ENCODE measurements around the gene MTX1. TPM values are rescaled to one million over a fixed set of nuclear protein-coding genes. Genes with fewer than 3 reads are reported as not detected.
"Not testable (repeated sequence)": the region's sequence is repeated elsewhere in the genome, so short reads cannot be mapped to it uniquely, and the experiment has no call there.

Gene MTX1
- total RNA-seq, 1 experiment from 2014 or later: 85.8 TPM

GRCh38 chr1:155207806-155208540 is 522 bp upstream of the MTX1 start, which contains the start of gene THBS3:
TSS of gene THBS3 (minus strand) at chr1:155207897. CDS start at chr1:155207876, 21 bp downstream.
- peak; percentile 48 for DNase-seq (ENCODE audit: low spot score)

- DNase-seq (ENCODE audit: low spot score): no peak
These were observed 822 bp downstream of the MTX1 start for GRCh38 chr1:155209312-155209721.

DNA sequence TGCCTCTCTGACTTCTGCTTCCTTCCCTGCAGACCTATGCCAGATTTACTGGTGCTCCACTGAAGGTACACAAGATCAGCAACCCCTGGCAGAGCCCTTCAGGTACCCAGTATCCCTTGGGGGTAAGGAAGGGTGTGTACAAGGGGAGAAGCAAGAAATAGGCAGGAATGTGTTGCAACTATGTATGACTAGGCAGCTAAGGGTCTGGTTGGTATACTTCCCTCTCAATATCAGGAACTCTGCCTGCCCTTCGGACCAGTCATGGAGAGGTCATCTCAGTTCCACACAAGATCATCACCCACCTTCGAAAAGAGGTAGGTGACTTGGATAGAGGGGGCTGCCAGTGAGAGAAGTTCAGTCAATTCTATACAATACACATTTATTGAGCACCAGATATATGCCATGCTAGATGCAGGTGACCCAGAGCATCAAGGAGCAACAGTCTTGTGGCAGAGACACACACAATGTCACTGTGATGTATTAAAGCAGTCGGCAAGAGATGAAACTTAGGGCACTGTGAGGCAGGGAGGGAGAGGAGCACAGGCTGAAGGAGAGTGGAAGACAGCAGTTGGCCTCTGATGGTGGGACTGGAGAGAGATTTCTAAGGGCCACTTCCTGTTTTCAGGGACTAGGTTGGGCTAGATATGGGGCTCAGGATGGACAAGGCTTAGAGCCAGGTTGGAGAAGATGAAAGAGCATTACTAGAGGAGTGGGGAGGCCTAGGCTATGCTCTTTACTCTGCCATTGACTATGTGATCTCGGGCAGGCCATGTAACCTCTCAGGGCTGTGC is 2.0 kb downstream of the MTX1 start:
- no peak for DNase-seq (ENCODE audit: low spot score)

DNA sequence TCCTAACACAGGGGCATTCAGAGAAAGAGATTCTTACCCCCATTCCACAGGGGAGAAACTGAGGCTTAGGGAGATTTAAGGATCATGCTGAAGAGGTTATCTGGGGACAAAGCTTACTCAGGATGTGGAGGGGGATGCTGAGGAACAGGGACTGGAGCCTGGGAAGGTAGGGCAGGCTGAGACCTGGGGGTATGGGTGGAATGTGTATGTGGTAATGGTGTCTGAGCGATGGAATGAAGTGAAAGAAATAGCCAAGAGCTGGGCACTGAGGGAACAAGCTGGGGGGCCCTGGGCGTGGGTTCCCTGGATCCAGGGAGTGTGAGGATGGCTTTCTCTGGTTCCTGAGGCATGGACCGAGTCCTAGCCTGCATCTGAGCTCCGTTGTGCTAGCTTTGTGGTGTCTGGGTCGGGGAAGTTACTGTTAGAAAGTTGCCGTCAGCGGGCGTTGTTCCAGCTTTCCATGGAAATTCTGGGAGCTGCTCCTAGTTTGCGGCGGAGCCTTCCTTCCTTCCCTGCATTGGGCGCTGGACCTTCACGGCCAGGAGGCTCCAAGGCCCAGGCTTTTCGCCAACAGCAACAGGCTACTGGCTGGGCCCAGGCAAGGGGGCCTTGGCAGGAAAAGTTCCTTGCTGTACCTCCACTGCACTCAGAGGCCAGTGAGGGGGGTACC is 3.0 kb downstream of the MTX1 start:
- DNase-seq (ENCODE audit: low spot score): not testable (repeated sequence)

- not testable (repeated sequence) for DNase-seq (ENCODE audit: low spot score)
These were observed 3.6 kb downstream of the MTX1 start for GRCh38 chr1:155212051-155212440.

GRCh38 chr1:155214702-155215101 is 6.2 kb downstream of the MTX1 start:
- not testable (repeated sequence) for DNase-seq (ENCODE audit: low spot score)

DNA sequence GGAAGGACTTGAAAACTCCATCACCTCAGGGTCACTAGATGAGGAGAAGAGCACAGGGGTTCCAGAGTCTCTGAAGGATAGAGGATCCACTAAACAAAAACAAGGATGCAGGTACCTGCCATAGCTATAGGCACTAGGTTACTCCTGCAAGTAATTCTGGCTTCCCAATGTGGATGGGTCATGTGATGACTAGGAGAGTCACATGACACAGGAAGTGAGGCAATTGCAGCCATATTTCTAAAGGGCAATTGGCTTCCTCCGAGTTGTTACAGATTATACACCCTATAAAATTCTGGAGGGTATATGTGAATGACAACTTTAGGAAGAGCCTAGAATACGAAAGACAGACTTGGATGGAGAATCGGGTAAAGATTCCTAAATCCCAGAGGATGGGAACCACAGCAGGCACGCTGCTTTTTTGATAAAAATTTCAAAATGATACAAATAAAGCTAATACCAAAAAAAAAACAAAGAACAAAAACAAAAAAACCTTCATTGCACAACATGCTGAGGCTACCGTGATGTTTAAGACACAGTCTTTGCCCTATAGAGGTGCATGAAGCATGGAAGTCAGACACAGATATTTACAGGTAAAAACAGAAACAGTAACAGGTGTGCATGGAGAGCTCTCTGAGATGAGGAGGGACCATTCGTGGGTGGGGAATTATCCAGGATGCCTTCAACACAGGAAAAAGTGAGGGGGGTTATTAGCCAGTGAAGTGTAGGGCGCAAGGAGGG is 10.5 kb downstream of the MTX1 start:
- DNase-seq (ENCODE audit: low spot score): peak; percentile 82

- no peak for DNase-seq (ENCODE audit: low spot score)
These were observed 11.1 kb downstream of the MTX1 start for GRCh38 chr1:155219592-155220031.

DNA sequence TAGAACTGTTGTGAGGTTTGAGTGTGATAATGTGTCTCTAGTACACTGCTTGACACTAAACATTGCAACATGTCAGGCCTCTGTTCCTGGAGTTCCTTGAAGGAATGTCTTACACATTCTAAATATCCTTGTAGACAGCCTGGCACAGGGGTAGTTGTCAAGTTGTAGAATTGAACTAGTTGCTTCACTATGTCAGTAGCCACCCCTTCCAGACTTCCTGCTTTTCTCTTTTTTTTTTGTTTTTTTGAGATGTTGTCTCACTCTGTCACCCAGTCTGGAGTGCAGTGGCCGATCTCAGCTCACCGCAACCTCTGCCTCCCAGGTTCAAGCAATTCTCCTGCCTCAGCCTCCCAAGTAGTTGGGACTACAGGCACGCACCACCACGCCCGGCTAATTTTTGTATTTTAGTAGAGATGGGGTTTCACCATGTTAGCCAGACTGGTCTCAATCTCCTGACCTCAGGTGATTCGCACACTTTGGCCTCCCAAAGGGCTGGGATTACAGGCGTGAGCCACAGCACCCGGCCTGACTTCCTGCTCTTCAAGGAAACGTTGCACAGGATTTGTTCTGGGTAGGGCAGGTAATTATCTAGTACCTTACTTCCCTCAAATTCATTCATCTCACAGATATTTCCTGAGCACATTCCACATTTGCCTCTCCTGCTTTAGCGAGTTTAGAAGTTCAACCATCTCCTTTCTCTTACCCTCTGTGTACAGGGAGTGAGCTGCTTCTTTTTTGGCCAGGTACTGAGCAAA is 11.9 kb downstream of the MTX1 start:
- DNase-seq (ENCODE audit: low spot score): not testable (repeated sequence)

GRCh38 chr1:155223047-155223446 is 14.6 kb downstream of the MTX1 start:
- DNase-seq (ENCODE audit: low spot score): no peak

- DNase-seq (ENCODE audit: low spot score): not testable (repeated sequence)
These were observed 16.9 kb downstream of the MTX1 start for GRCh38 chr1:155225404-155225759.

- peak; percentile 88 for DNase-seq (ENCODE audit: low spot score)
These were observed 17.9 kb downstream of the MTX1 start for GRCh38 chr1:155226188-155226909.

DNA sequence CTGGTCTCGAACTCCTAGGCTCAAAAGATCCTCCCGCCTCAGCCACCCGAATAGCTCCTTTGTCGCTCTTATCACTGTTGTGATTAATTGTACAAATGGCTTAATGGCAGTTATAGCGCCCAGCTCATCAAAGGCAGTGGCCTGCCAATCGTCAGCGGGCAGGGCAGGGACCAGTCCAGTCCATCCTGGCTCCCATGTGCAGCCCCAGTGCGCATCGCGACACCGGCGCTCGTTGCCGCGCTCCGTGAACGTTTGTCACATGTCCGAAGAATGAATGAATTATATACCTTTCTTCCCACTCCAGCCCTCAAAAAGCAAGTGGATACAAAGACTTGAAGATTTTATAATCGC is 18.4 kb downstream of the MTX1 start:
- peak; percentile 67 for DNase-seq (ENCODE audit: low spot score)

DNA sequence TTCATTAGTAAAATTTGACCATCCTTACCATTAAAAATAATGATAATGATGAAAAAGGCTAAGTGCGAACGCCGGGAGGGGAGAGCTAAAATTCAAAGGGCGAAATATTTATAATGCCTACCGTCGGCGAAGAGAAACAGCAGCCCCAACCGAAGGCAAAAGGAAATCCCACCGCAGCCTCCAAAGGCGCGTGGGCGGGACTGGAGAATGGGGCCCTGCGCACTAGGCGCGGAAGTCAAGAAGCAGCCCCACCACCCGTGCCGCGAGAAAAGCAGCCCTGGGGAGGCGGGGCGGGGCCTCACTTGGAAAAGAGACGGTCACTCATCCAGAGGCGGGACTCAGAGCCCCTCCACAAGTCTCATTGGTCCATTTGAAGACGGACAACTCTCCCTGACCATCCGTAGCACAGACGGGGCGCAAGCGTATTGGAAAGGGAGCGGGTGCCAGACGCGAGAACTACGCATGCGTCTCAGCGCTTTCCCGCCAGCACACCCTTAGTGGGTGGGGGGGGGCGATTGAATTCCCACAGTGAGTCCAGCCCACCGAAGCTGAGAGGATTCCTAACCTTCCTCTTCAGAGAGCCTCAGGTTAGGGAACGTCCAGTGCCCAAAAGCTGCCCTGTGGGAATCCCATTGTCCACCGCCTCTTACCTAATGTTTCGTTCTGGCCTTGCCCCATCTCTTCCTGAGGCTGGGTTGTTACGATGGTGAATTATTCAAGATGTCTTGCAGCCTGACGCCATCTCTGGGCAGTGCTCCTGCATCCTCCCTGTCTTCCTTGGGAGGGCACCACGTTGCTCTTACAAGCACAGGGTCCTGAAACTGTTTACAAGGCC is 19.0 kb downstream of the MTX1 start:
- DNase-seq (ENCODE audit: low spot score): peak; percentile 99

GRCh38 chr1:155228096-155228427 is 19.6 kb downstream of the MTX1 start:
- no peak for DNase-seq (ENCODE audit: low spot score)

DNA sequence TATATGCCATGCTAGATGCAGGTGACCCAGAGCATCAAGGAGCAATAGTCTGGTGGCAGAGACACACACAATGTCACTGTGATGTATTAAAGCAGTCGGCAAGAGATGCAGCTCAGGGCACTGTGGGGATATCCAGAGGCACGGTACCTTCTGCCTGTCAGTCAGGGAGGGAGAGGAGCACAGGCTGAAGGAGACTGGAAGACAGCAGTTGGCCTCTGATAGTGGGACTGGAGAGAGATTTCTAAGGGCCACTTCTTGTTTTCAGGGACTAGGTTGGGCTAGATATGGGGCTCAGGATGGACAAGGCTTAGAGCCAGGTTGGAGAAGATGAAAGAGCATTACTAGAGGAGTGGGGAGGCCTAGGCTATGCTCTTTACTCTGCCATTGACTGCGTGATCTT is 22.8 kb downstream of the MTX1 start:
- not testable (repeated sequence) for DNase-seq (ENCODE audit: low spot score)

- DNase-seq (ENCODE audit: low spot score): not testable (repeated sequence)
These were observed 23.8 kb downstream of the MTX1 start for GRCh38 chr1:155232001-155232978.

DNA sequence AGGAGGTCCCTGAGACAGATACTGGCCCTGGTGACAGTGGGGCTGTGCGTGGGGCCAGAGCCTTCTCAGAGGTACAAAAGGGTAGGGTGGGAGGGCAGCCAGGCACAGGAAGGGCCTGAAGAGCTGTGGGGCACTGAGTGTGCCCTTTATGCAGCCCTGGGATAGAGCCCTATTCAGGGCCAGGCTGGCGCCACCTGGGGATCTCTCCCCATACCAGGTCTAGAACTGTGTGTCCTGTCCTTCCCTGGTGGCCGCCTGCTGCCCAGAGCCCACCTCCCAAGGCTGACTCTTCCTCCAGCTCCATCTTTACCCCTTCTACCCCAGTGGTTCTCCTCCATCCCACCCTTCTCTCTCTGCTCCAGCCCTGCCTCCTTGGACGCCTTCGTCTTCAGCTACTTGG is 25.0 kb downstream of the MTX1 start:
- not testable (repeated sequence) for DNase-seq (ENCODE audit: low spot score)

Measured in A172 (cell line).